HUES64 (cell line): ENCODE results near the gene MATCAP1.
A peak's percentile ranks its signal among the peaks of the same experiment; 100 is the strongest.

Experiments
- H3K27ac ChIP-seq: 2 replicates; pipeline ENCODE4 v1.7.0; 2013; ENCODE audit warnings: low read depth, low read length, inconsistent platforms
- H3K27me3 ChIP-seq: 2 replicates; pipeline ENCODE4 v1.6.1; 2013; ENCODE audit warnings: mild to moderate bottlenecking, low read length; ENCODE audit not compliant: insufficient read depth
- H3K36me3 ChIP-seq: 2 replicates; pipeline ENCODE4 v1.6.1; 2013; ENCODE audit warnings: mild to moderate bottlenecking, low read length; ENCODE audit not compliant: insufficient read depth
- H3K4me1 ChIP-seq: 2 replicates; pipeline ENCODE4 v1.6.1; 2013; ENCODE audit warnings: mild to moderate bottlenecking, low read length, moderate library complexity; ENCODE audit not compliant: insufficient read depth
- H3K4me3 ChIP-seq: 2 replicates; pipeline ENCODE4 v1.5.1; 2013; ENCODE audit warnings: mild to moderate bottlenecking, low read length, moderate library complexity
- H3K9ac ChIP-seq: 2 replicates; pipeline ENCODE4 v1.6.1; 2013; ENCODE audit warnings: mild to moderate bottlenecking, low read depth, low read length
- H3K9me3 ChIP-seq: 2 replicates; pipeline ENCODE4 v1.6.1; 2013; ENCODE audit warnings: low read depth, low read length; ENCODE audit not compliant: insufficient read depth
- WGBS: fragments of 150-250, 120-280 bp; methylation state at CpG from one replicate; pipeline ENCODE4 v1.1.7; 2013; ENCODE audit warnings: missing lambda C conversion rate; 5-methylcytosine and 5-hydroxymethylcytosine counted together

MATCAP1 gene

DNA sequence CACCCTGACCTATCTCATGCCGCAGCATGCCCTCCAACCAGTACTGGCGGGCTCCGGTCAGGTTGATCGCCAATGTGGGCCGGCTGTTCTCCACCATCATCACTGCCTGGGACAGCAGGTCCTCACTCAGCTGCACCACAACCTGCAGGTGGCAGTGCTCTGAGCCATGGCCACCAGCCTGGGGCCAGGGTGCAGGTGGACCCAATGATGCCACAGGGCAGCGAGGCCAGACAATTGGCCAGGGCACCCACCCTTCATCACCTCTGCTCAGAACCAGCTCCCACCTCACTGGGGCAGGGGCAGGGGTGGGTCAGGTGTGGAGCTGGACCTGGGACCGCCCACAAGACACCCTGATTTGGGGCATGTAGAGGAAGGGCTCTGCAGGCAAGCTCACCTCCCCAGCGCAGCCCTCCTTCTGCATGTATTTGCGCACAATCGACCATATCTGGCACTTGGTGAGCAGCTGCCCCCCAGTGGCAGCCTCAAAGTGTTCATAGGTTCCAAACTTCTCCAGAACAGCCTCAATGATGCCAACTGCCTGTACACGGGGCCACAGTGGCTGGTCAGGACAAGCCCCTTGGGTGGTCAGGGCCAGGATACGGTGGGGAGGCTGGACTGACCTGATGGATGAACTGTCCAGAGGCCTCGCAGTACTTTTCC, 4.2 kb downstream of the MATCAP1 start:
- Histone ChIP-seq H3K27me3 (peaks cover 48% of the 10 kb centered on the region), H3K4me1 (no peaks in the 10 kb centered on the region), H3K27ac (no peak overlapping the region), H3K36me3 (no peaks in the 10 kb centered on the region), H3K9ac (no peak overlapping the region), H3K4me3 (no peak overlapping the region), H3K9me3 (no peaks in the 10 kb centered on the region)
- WGBS, result 93% methylated on average over 13 of the region's 13 CpGs

GRCh38 chr16:67177743-67178699, 5.7 kb downstream of the MATCAP1 start:
- peak overlapping the region; percentile 50 for H3K4me3 ChIP-seq
- 0 out of 2 replicates have a peak overlapping the region, but pooled peaks have one; percentile 44 for H3K27ac ChIP-seq
- peaks cover 58% of the 10 kb centered on the region for H3K27me3 ChIP-seq
- peak overlapping the region; percentile 43; the same call in 1 of the 2 replicates for H3K9ac ChIP-seq
- peaks cover 7% of the 10 kb centered on the region for H3K4me1 ChIP-seq
- no peaks in the 10 kb centered on the region for H3K36me3 ChIP-seq
- WGBS, result 5% methylated on average over 73 of the region's 73 CpGs
- H3K9me3 ChIP-seq, result no peaks in the 10 kb centered on the region

- no peak overlapping the region for H3K9ac ChIP-seq
- no peaks in the 10 kb centered on the region for H3K36me3 ChIP-seq
- no peak overlapping the region for H3K4me3 ChIP-seq
- H3K4me1 ChIP-seq, result peaks cover 7% of the 10 kb centered on the region
- WGBS, result 93% methylated on average over 12 of the region's 12 CpGs
- H3K9me3 ChIP-seq, result no peaks in the 10 kb centered on the region
- H3K27ac ChIP-seq, result no peak overlapping the region
- peaks cover 71% of the 10 kb centered on the region for H3K27me3 ChIP-seq
Observed at GRCh38 chr16:67176662-67177061, 7.1 kb downstream of the MATCAP1 start.

DNA sequence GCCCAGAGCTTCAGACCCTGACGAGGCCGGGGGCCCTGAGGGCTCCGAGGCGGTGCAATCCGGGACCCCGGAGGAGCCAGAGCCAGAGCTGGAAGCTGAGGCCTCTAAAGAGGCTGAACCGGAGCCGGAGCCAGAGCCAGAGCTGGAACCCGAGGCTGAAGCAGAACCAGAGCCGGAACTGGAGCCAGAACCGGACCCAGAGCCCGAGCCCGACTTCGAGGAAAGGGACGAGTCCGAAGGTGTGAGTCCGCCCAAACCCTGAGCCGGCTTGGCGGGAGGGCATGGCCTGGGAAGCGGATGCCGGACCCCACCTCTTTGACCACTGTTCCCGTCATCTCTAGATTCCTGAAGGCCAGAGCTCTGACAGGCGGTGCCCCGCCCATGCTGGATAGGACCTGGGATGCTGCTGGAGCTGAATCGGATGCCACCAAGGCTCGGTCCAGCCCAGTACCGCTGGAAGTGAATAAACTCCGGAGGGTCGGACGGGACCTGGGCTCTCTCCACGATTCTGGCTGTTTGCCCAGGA, 9.0 kb downstream of the MATCAP1 start:
- Histone ChIP-seq H3K9me3 (no peaks in the 10 kb centered on the region), H3K27me3 (peaks cover 86% of the 10 kb centered on the region), H3K4me3 (peak overlapping the region; percentile 50), H3K27ac (no peak overlapping the region), H3K36me3 (no peaks in the 10 kb centered on the region), H3K4me1 (peaks cover 12% of the 10 kb centered on the region), H3K9ac (no peak overlapping the region)
- 63% methylated on average over 31 of the region's 31 CpGs for WGBS

GRCh38 chr16:67173808-67174705, 9.7 kb downstream of the MATCAP1 start:
- 2% methylated on average over 69 of the region's 71 CpGs for WGBS
- Histone ChIP-seq H3K9me3 (no peaks in the 10 kb centered on the region), H3K27ac (no peak overlapping the region), H3K4me1 (peaks cover 12% of the 10 kb centered on the region), H3K9ac (no peak overlapping the region), H3K4me3 (peak overlapping the region; percentile 50), H3K36me3 (no peaks in the 10 kb centered on the region), H3K27me3 (peaks cover 93% of the 10 kb centered on the region)

GRCh38 chr16:67173323-67173722, 10.4 kb downstream of the MATCAP1 start:
- 78% methylated on average over 1 of the region's 1 CpG for WGBS
- peak overlapping the region; percentile 50 for H3K4me3 ChIP-seq
- H3K27ac ChIP-seq, result no peak overlapping the region
- H3K9ac ChIP-seq, result no peak overlapping the region
- H3K27me3 ChIP-seq, result peaks cover 94% of the 10 kb centered on the region
- no peaks in the 10 kb centered on the region for H3K36me3 ChIP-seq
- H3K9me3 ChIP-seq, result no peaks in the 10 kb centered on the region
- H3K4me1 ChIP-seq, result peaks cover 12% of the 10 kb centered on the region

DNA sequence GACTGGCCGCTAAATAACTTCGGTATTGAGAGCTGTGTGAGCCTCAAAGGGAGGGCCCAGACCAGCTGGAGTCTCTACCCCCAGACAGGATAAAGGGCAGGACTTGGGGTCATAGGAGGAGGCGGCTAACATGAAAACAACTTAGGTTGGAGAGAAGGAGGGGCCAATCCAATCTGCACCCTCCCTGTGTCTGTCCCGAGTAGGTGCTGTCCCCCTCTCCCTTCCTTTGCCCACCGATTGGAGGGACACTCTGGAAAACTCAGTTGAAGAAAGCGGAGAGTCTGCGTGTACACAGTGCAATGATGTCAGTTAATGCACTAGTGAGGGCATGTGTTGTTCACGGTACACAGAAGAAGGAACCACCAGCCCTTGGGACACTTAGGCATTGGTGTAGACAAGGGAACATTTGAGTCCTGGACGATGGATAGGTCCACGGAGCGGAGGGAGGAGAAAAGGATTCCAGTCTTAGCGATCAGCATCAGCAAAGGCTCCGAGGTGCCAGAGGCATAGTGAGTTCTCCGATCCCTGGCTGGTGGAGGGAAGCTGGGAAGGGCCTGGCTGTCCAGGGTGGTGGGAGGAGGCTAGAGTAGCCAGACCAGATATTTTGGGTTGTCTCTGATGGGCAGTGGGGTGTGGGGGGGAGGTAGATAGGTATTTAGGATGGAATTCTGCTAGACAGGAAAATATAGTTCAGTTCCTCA, 12.7 kb downstream of the MATCAP1 start:
- peak overlapping the region; percentile 55 for H3K9ac ChIP-seq
- H3K27ac ChIP-seq, result no peak overlapping the region
- WGBS, result 36% methylated on average over 14 of the region's 14 CpGs
- no peaks in the 10 kb centered on the region for H3K36me3 ChIP-seq
- H3K9me3 ChIP-seq, result no peaks in the 10 kb centered on the region
- peaks cover 12% of the 10 kb centered on the region for H3K4me1 ChIP-seq
- peak overlapping the region; percentile 59 for H3K4me3 ChIP-seq
- H3K27me3 ChIP-seq, result peaks cover 96% of the 10 kb centered on the region

DNA sequence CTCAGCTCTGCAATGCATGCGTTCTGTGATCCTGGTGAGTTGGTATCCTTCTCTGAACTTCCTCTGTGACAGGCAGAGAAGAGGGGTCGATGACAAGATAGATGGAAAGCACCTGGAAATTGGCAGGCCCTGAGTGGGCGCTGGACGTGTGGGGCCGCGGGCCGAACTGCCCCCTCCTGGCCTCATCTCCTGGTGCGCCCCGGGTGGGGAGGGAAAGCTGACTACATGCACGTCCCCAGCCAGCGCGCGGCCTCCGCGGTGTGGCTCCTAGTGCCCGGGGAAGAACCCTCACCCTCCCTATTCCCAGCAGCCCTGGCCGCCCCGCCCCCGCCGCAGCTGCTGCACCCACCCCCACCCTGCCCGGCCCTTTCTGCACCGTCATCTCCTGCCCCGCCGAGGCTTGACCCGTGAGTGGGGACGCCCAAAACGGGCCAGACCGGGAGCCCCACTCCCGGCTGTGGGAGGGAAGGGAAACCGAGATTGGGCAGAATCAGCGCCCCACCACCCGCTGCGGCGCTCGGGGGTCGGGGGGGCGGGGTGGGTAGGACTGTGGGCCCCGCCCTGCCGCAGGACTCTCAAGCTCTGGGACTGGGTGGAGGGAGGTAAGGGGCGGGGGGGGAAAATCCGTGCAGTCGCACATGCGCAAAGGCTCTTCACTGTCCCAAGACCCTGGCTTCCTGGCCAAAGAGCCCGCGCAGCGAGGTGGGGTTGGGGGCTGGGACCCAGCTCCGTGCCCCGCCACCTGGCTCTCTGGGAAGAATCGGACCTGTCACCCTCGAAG, 13.4 kb downstream of the MATCAP1 start, which contains the start of gene NOL3:
Gene NOL3 (plus strand): TSS at position 371 of the 781 bp plus-strand sequence.
- 2% methylated on average over 43 of the region's 50 CpGs for WGBS
- H3K27me3 ChIP-seq, result peaks cover 96% of the 10 kb centered on the region
- H3K27ac ChIP-seq, result no peak within 1 kb of the TSS
- H3K4me1 ChIP-seq, result peaks cover 12% of the 10 kb centered on the region
- no peaks in the 10 kb centered on the region for H3K9me3 ChIP-seq
- H3K4me3 ChIP-seq, result peak within 1 kb of the TSS; percentile 59
- H3K36me3 ChIP-seq, result no peaks in the 10 kb centered on the region
- H3K9ac ChIP-seq, result peak within 1 kb of the TSS; percentile 55

- peak overlapping the region; percentile 27; the same call in 1 of the 2 replicates for H3K9ac ChIP-seq
- no peak overlapping the region for H3K27ac ChIP-seq
- H3K27me3 ChIP-seq, result peaks cover 96% of the 10 kb centered on the region
- no peaks in the 10 kb centered on the region for H3K36me3 ChIP-seq
- H3K9me3 ChIP-seq, result no peaks in the 10 kb centered on the region
- H3K4me3 ChIP-seq, result peak overlapping the region; percentile 59
- WGBS, result 1% methylated on average over 24 of the region's 24 CpGs
- H3K4me1 ChIP-seq, result peaks cover 12% of the 10 kb centered on the region
Observed at GRCh38 chr16:67169642-67170167, 14.1 kb downstream of the MATCAP1 start.
